ENCODE results near the gene EYA4.

EYA4 gene

GRCh38 chr6:133241086-133241900, at the start of gene EYA4:
EYA4 (plus strand) TSS chr6:133241357; CDS start chr6:133274781, 33,424 bp downstream.
- TF ChIP-seq CTCF (IDR thresholded peaks at IDR 0.05; ENCODE audit: low read depth, low read length, missing control alignments): no peak
- DNase-seq (ENCODE audit: extremely low read depth, low read depth): no peak

GRCh38 chr6:133193396-133193795, 47.8 kb upstream of the EYA4 start:
- DNase-seq (ENCODE audit: extremely low read depth, low read depth): no peak
- TF ChIP-seq CTCF (IDR thresholded peaks at IDR 0.05; ENCODE audit: low read depth, low read length, missing control alignments): no peak
- no peak overlapping the region for H3K4me3 ChIP-seq (replicated peaks; ENCODE audit: low read depth, low read length)

More at GRCh38 chr6:133241086-133241900, at the start of gene EYA4:
- peak within 1 kb of the TSS; percentile 25; the same call in 1 of the 2 replicates for H3K4me3 ChIP-seq (replicated peaks; ENCODE audit: low read depth, low read length)

DNA sequence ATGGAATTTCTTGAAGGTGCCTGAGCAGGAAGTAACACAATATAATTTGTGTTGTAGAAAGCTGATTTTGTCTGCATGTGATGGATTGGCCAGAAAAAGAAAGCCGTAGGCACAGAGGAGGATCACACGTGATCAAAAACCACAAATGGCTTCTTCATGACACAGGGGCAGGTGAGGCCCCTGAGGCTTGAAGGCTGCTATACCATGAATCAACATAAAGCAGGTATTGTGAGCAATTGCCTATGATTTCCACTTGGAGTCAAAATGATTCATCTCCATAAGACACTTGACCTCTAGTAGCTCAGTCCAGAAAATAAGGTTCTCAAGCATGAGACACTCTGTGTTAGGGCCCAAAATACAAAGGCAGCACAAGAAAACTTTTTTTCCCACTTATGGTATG, 42.4 kb upstream of the EYA4 start:
- no peak for DNase-seq (ENCODE audit: extremely low read depth, low read depth)
- TF ChIP-seq CTCF (IDR thresholded peaks at IDR 0.05; ENCODE audit: low read depth, low read length, missing control alignments): no peak

DNA sequence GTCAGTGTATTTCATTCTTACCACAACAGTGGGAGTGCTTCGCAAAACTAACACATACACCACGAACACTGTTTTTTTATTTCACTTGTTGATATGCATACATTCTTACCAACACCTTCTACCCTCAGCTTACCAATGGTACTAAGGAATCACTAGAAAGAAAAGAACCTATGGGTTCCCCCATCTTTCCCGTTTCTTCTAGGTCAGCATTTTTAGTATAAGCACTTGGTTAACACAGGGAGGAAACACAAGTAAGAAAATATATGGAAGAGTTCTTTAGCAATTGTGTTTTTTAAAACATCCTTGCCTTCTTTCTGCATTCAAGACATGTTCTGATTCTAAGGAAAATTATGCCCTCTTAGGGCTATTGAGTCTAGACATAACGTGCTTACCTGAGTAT, 39.9 kb upstream of the EYA4 start:
- no peak for DNase-seq (ENCODE audit: extremely low read depth, low read depth)
- H3K4me3 ChIP-seq (replicated peaks; ENCODE audit: low read depth, low read length): no peak overlapping the region
- TF ChIP-seq CTCF (IDR thresholded peaks at IDR 0.05; ENCODE audit: low read depth, low read length, missing control alignments): no peak

More for the DNA sequence above, 42.4 kb upstream of the EYA4 start:
- H3K4me3 ChIP-seq (replicated peaks; ENCODE audit: low read depth, low read length): no peak overlapping the region

DNA sequence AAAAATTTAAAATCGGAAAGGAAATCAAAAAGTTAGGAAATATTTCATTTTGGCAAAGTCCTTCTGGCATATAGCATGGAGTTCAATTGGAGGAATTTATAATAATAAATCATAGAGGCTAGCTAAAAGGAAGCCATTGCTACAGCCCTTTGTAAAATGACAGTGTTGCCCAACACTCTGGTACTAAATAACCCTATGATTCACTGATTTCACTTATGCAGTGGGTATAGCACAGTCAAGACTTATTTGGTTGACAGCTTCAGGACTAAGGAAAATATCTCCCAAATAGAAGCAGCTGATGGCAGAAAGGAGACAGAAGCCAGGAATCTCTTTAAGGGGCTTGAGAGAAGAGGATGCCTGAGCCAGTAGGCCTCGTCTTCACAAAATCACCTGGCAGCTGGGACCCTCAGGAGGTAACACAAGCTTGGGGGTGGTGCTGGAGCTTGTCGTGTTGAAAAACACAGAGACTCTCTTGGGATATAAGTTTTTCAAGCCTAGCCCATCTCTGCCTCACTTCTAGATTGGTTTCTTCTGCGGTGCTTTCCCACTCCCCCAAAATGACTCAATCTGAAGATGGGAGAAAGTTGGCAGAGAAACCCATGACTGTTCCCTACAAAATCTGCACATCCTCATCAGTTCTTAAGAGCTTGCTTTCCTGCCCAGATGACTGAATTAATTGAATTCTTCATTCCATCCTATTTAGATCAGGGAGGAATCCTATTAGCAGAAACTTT, 38.4 kb upstream of the EYA4 start:
- DNase-seq (ENCODE audit: extremely low read depth, low read depth): no peak
- H3K4me3 ChIP-seq (replicated peaks; ENCODE audit: low read depth, low read length): no peak overlapping the region
- TF ChIP-seq CTCF (IDR thresholded peaks at IDR 0.05; ENCODE audit: low read depth, low read length, missing control alignments): no peak

GRCh38 chr6:133203344-133203697, 37.8 kb upstream of the EYA4 start:
- H3K4me3 ChIP-seq (replicated peaks; ENCODE audit: low read depth, low read length): no peak overlapping the region
- TF ChIP-seq CTCF (IDR thresholded peaks at IDR 0.05; ENCODE audit: low read depth, low read length, missing control alignments): no peak
- no peak for DNase-seq (ENCODE audit: extremely low read depth, low read depth)

Measured in HFF-Myc (cell line).